Loucy (cell line): Measurements from ENCODE around the gene MEIOB.
"Not testable (repeated sequence)": the region's sequence is repeated elsewhere in the genome, so short reads cannot be mapped to it uniquely, and the experiment has no call there.

Source experiments
- H2AFZ ChIP-seq: fragments of 200-600 bp; sonication (generic); 2 replicates; pipeline ENCODE4 v1.6.0; 2016; ENCODE audit warnings: antibody characterized with exemption, mild to moderate bottlenecking, low read length, moderate library complexity
- H3F3A ChIP-seq: fragments of 200-600 bp; 2 replicates; pipeline ENCODE4 v1.6.0; 2016; ENCODE audit warnings: antibody characterized with exemption, low read depth, mild to moderate bottlenecking
- H3K27me3 ChIP-seq: fragments of 200-600 bp; sonication (generic); 2 replicates; pipeline ENCODE4 v1.6.1; 2014; ENCODE audit warnings: low read length, mild to moderate bottlenecking; ENCODE audit not compliant: insufficient read depth, poor library complexity, severe bottlenecking
- H3K36me3 ChIP-seq: fragments of 200-600 bp; sonication (generic); 2 replicates; pipeline ENCODE4 v1.6.1; 2016; ENCODE audit warnings: low read length; ENCODE audit not compliant: insufficient read depth
- H3K4me1 ChIP-seq: fragments of 200-600 bp; sonication (generic); 2 replicates; pipeline ENCODE4 v1.5.1; 2014; ENCODE audit warnings: low read length, mild to moderate bottlenecking; ENCODE audit not compliant: insufficient read depth, poor library complexity, severe bottlenecking
- H3K4me2 ChIP-seq: fragments of 200-600 bp; sonication (generic); 2 replicates; pipeline ENCODE4 v1.6.0; 2014; ENCODE audit warnings: antibody characterized with exemption, low read length, low read depth, mild to moderate bottlenecking; ENCODE audit not compliant: poor library complexity, severe bottlenecking
- H3K4me3 ChIP-seq: fragments of 200-600 bp; sonication (generic); 2 replicates; pipeline ENCODE4 v1.5.1; 2014; ENCODE audit warnings: low read length, mild to moderate bottlenecking, mixed read lengths; ENCODE audit not compliant: poor library complexity, severe bottlenecking
- H3K79me2 ChIP-seq: fragments of 200-600 bp; sonication (generic); 2 replicates; pipeline ENCODE4 v1.6.1; 2014; ENCODE audit warnings: low read length; ENCODE audit not compliant: insufficient read depth
- H3K9ac ChIP-seq: fragments of 200-600 bp; sonication (generic); 2 replicates; pipeline ENCODE4 v1.6.0; 2014; ENCODE audit warnings: mild to moderate bottlenecking, low read depth, low read length, moderate library complexity; ENCODE audit not compliant: poor library complexity, severe bottlenecking
- H3K9me2 ChIP-seq: fragments of 200-600 bp; sonication (generic); replicated peaks from 2 replicates; pipeline ENCODE4 v1.6.1; 2016; ENCODE audit warnings: low read depth, low read length, mixed read lengths
- H3K9me3 ChIP-seq: fragments of 200-600 bp; sonication (generic); 2 replicates; pipeline ENCODE4 v1.6.1; 2014; ENCODE audit warnings: mild to moderate bottlenecking, antibody characterized with exemption, low read length, low read depth; ENCODE audit not compliant: insufficient read depth
- H4K20me1 ChIP-seq: fragments of 200-600 bp; sonication (generic); 2 replicates; pipeline ENCODE4 v1.6.0; 2014; ENCODE audit warnings: antibody characterized with exemption, low read length, mild to moderate bottlenecking; ENCODE audit not compliant: insufficient read depth, poor library complexity, severe bottlenecking
- CTCF ChIP-seq: fragments of 200-600 bp; sonication (generic); conservative IDR thresholded peaks from 2 replicates; pipeline ENCODE4 v1.5.1; 2014; ENCODE audit warnings: mild to moderate bottlenecking, antibody characterized with exemption, low read length
- EZH2phosphoT487 ChIP-seq: fragments of 200-600 bp; IDR thresholded peaks from 2 replicates; pipeline ENCODE4 v1.6.1; 2018; ENCODE audit warnings: antibody characterized with exemption, mild to moderate bottlenecking, moderate library complexity, borderline replicate concordance

MEIOB gene

DNA sequence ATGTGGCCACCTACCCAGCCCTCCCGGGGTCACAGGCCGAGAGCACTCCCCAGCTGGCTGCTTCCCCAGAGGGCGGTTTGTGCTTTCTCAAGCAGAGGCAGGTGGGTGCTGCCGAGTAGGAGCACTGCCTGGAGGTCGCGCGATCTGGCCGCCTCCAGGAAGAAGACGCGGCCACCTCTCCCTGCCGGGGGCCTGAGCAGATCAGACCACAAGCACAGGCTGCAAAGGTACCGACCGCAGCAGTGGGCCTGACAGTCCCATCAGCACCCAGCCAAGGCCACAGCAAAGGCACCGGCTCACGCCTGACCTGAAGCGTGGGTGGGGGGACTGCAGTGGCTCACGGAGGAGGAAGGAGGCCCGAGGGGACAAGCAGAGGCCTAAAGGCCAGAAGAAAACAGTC lies 63.3 kb downstream of the MEIOB start:
- no peaks in the 10 kb centered on the region for H3K9me3 ChIP-seq

GRCh38 chr16:1807626-1808025 lies 64.3 kb downstream of the MEIOB start:
- Histone ChIP-seq H4K20me1 (no peaks in the 10 kb centered on the region), H3K4me1 (no peaks in the 10 kb centered on the region), H3K9me3 (no peaks in the 10 kb centered on the region), H3F3A (no peaks in the 10 kb centered on the region), H3K4me3 (no peak overlapping the region), H3K36me3 (no peaks in the 10 kb centered on the region), H3K9me2 (no peaks in the 10 kb centered on the region), H2AFZ (no peak overlapping the region), H3K79me2 (no peaks in the 10 kb centered on the region), H3K9ac (no peak overlapping the region), H3K4me2 (no peak overlapping the region), H3K27me3 (no peaks in the 10 kb centered on the region)
- no peak for TF ChIP-seq CTCF
- TF ChIP-seq EZH2phosphoT487: no peak

More for the DNA sequence above, 63.3 kb downstream of the MEIOB start:
- Histone ChIP-seq H3K79me2 (no peaks in the 10 kb centered on the region), H3K4me1 (no peaks in the 10 kb centered on the region), H3K9me2 (no peaks in the 10 kb centered on the region), H4K20me1 (no peaks in the 10 kb centered on the region), H3K27me3 (no peaks in the 10 kb centered on the region), H3K4me3 (no peak overlapping the region), H2AFZ (no peak overlapping the region), H3K4me2 (no peak overlapping the region), H3F3A (no peaks in the 10 kb centered on the region), H3K9ac (no peak overlapping the region), H3K36me3 (no peaks in the 10 kb centered on the region)
- TF ChIP-seq CTCF (no peak), EZH2phosphoT487 (no peak)

GRCh38 chr16:1800701-1801100 lies 71.3 kb downstream of the MEIOB start:
- H3K9me3 ChIP-seq: no peaks in the 10 kb centered on the region
- H3K9ac ChIP-seq: no peak overlapping the region
- no peaks in the 10 kb centered on the region for H3K36me3 ChIP-seq
- no peaks in the 10 kb centered on the region for H4K20me1 ChIP-seq
- H3K4me2 ChIP-seq: no peak overlapping the region
- no peak overlapping the region for H2AFZ ChIP-seq
- H3K27me3 ChIP-seq: no peaks in the 10 kb centered on the region
- H3F3A ChIP-seq: no peaks in the 10 kb centered on the region
- H3K9me2 ChIP-seq: no peaks in the 10 kb centered on the region
- H3K79me2 ChIP-seq: no peaks in the 10 kb centered on the region
- TF ChIP-seq CTCF: no peak
- no peak for TF ChIP-seq EZH2phosphoT487
- H3K4me3 ChIP-seq: no peak overlapping the region
- no peaks in the 10 kb centered on the region for H3K4me1 ChIP-seq

- H3F3A ChIP-seq, H3K9me3 ChIP-seq, H4K20me1 ChIP-seq, H3K36me3 ChIP-seq, H2AFZ ChIP-seq, H3K4me2 ChIP-seq, H3K27me3 ChIP-seq, H3K9ac ChIP-seq, H3K79me2 ChIP-seq, H3K4me1 ChIP-seq, H3K4me3 ChIP-seq, H3K9me2 ChIP-seq: not testable (repeated sequence)
These were observed 72.7 kb downstream of the MEIOB start for GRCh38 chr16:1799263-1799662.
